Measurements from ENCODE around the gene PRKCZ.

PRKCZ gene

DNA sequence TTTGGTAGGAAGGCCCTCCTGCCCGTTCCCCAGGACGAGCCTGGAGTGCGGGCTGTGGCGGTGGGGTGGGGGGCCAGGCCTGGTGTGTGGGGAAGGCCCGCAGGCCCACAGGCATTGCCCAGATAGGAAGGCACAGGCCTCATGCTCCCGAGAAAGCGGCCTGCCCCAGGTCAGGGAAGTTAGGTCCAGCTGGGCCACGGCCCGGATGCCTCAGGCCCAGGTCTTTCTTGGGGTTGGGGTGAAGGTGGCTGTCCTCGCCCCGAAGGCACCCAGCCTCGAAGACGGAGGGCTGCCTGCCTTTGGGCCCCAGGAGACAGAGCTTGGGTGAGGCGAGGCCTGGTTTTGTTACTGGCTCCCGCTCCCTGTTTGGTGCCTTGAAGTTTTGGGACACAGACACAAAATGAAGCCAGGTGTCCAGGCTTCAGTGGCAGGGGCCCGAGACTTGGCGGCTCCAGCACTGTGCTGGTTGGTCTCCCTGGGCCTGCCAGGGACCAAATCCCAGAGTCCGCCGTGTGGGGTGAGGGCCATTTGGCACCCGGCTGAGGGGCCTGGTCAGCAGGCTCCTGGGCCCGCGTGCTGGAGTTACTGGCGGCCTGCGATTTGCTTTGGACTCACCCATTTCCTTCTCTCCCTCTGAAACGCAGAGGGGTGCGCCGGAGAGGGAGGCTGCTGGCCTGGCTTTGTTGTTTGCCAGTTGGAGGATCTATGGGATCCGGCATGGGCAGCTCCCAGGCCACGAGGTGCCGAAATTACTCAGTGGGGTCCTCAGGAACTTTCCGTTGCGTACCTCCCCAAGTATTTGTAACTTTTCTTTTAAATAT, 179.9 kb downstream of the PRKCZ start:
- no peak for TF ChIP-seq FOXP2 (optimal IDR thresholded peaks at IDR 0.05; ENCODE audit: borderline replicate concordance, extremely low read depth, extremely low read length, insufficient read depth)
- TF ChIP-seq POLR2AphosphoS5 (IDR thresholded peaks at IDR 0.05; ENCODE audit: low read depth, low read length) = no peak
- TF ChIP-seq, protein P1, sequence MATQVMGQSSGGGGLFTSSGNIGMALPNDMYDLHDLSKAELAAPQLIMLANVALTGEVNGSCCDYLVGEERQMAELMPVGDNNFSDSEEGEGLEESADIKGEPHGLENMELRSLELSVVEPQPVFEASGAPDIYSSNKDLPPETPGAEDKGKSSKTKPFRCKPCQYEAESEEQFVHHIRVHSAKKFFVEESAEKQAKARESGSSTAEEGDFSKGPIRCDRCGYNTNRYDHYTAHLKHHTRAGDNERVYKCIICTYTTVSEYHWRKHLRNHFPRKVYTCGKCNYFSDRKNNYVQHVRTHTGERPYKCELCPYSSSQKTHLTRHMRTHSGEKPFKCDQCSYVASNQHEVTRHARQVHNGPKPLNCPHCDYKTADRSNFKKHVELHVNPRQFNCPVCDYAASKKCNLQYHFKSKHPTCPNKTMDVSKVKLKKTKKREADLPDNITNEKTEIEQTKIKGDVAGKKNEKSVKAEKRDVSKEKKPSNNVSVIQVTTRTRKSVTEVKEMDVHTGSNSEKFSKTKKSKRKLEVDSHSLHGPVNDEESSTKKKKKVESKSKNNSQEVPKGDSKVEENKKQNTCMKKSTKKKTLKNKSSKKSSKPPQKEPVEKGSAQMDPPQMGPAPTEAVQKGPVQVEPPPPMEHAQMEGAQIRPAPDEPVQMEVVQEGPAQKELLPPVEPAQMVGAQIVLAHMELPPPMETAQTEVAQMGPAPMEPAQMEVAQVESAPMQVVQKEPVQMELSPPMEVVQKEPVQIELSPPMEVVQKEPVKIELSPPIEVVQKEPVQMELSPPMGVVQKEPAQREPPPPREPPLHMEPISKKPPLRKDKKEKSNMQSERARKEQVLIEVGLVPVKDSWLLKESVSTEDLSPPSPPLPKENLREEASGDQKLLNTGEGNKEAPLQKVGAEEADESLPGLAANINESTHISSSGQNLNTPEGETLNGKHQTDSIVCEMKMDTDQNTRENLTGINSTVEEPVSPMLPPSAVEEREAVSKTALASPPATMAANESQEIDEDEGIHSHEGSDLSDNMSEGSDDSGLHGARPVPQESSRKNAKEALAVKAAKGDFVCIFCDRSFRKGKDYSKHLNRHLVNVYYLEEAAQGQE (IDR thresholded peaks at IDR 0.05; ENCODE audit: insufficient read depth in 1 of 2, low read depth in 2 of 2, low read length in 2 of 2) = no peak
- TF ChIP-seq TAF1 (IDR thresholded peaks at IDR 0.05; ENCODE audit: borderline replicate concordance, insufficient read depth, low read length) = no peak
- TF ChIP-seq SIN3A (IDR thresholded peaks at IDR 0.05; ENCODE audit: borderline replicate concordance, insufficient read depth, low read length) = no peak

DNA sequence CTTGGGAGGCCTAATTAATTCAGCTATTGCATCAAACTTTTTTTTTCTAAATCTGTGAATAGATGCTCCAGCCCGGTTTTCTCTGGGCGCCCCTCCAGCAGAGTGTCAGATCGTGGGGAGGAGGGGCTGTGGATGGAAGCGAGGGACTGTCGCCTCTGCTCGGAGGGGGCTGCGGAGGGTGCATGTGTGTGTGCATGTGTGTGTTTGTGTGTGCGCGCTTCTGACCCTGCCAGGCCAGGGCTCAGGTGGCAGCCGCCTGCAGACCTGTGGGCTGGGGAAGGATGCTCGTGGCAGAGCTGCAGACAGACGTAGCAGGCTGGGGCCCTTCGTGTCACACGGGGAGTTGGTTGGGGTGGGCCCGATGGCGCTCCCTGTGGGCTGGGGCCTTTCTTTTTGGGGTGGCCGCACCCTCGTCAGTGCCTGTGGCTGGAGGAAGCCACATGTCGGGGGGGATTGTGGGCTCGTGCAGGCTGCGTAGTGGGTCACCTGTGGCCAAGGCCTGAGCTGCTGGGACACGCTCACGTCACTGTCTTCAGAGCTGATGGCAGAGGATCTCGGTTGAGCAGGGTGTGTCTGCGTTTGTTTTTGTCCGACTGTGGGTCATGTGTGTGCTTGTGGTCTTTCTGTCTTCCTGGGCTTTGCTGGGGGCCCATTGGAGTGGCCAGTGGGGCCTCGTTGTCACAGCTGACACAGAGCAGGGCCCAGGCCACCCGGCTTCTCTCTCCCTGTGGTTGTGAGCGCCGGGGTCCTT, 180.7 kb downstream of the PRKCZ start:
- no peak for TF ChIP-seq FOXP2 (optimal IDR thresholded peaks at IDR 0.05; ENCODE audit: borderline replicate concordance, extremely low read depth, extremely low read length, insufficient read depth)
- TF ChIP-seq SIN3A (IDR thresholded peaks at IDR 0.05; ENCODE audit: borderline replicate concordance, insufficient read depth, low read length) = 0 out of 2 replicates have a peak, but pooled peaks have one; percentile 24

DNA sequence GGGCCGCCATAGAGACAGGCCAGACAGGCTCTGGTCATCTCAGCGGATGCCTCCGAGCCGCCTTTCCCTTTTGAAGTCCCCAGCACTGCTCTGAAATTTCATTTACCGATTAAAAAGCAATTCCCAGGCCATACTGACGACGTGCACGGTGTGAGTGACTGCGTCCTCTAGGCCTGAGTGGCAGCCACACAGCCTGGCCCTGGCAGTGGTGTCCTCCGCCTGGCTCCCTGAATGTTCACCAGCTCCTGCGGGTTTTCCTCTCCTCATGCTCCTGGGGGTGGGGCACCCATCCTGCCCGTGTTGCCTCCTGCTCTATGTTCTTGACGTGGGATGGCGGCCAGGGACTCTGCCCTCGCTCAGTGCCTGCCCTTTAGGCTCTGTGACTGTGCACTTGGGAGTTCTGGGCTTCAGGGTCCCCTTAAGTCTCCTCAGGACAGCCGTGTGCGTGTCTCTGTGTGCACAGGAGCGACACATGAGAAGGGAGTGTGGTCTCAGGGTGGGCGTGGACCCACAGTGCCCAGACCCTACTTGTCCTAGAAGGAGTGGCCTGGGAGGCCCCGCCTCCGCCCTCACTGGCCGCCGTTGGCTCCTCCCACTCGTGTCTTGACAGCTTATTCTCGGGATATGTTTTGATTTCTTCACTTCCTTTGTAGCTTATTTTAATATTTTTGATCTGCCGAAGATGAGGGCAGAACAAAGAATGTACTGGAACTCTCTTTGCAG, 181.5 kb downstream of the PRKCZ start:
- no peak for TF ChIP-seq TAF1 (IDR thresholded peaks at IDR 0.05; ENCODE audit: borderline replicate concordance, insufficient read depth, low read length)
- TF ChIP-seq, protein P1 (IDR thresholded peaks at IDR 0.05; ENCODE audit: insufficient read depth in 1 of 2, low read depth in 2 of 2, low read length in 2 of 2) = no peak
- TF ChIP-seq POLR2AphosphoS5 (IDR thresholded peaks at IDR 0.05; ENCODE audit: low read depth, low read length) = no peak

DNA sequence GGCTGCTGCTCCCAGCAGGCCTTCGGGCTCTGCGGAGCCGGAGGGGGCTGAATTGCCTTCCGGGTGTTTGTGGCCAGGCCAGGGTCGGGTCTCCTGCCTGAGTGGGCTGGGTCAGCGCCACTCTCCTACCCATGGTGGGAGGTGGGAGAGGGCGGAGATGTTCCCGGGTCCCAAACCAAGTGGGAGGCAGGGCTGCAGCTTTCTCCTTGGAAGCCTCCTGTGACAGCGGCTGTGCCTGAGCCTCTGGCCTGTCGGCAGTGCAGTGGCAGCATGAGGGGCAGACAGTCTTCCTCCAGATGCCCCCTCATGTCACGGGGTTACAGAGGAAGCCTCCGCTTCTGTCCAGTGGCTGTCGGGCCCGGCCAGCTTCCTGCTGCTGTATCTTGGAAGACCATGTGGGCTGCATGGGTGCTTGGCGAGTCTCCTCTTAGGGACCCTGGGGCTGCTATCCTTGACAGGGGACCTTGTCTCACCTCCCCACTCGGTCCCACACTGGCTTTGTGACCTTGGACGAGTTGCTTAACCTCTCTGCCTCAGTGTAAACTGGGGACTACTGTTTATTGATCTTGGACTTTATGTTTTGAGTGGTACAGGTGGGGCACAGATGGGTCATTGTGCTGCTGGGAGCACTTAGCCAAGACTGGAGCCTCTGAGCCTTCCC, 182.2 kb downstream of the PRKCZ start:
- TF ChIP-seq, protein P1 (IDR thresholded peaks at IDR 0.05; ENCODE audit: insufficient read depth in 1 of 2, low read depth in 2 of 2, low read length in 2 of 2) = no peak
- TF ChIP-seq POLR2AphosphoS5 (IDR thresholded peaks at IDR 0.05; ENCODE audit: low read depth, low read length) (no peak), SIN3A (IDR thresholded peaks at IDR 0.05; ENCODE audit: borderline replicate concordance, insufficient read depth, low read length) (no peak; the same call in 1 of the 2 replicates), TAF1 (IDR thresholded peaks at IDR 0.05; ENCODE audit: borderline replicate concordance, insufficient read depth, low read length) (no peak), FOXP2 (optimal IDR thresholded peaks at IDR 0.05; ENCODE audit: borderline replicate concordance, extremely low read depth, extremely low read length, insufficient read depth) (no peak)

DNA sequence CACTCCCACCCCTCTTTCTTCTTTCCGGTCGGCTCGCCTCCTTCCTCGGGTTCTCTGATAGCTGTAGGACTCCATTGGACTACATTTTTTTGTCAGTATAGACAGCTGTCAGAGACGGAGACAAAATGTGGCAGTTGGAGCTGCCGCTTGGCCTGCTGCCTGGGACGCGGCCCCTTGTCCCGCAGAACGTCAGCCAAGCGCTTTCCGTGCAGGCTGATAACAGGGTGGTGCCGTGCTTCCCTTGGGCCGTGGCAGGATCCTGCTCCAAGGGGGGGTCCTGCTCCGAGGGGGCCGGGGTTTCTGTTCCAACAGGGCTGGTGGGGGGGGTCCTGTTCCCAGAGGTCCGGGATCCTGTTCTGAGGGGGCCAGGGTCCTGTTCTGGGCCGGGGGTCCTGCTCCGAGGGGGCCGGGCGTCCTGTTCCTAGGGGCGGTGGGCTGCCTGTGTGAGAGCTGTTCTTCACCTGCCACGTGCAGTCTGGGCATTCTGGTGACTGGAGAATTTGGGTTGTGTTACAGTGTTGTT, 182.8 kb downstream of the PRKCZ start:
- TF ChIP-seq POLR2AphosphoS5 (IDR thresholded peaks at IDR 0.05; ENCODE audit: low read depth, low read length) (no peak), SIN3A (IDR thresholded peaks at IDR 0.05; ENCODE audit: borderline replicate concordance, insufficient read depth, low read length) (no peak), TAF1 (IDR thresholded peaks at IDR 0.05; ENCODE audit: borderline replicate concordance, insufficient read depth, low read length) (no peak), FOXP2 (optimal IDR thresholded peaks at IDR 0.05; ENCODE audit: borderline replicate concordance, extremely low read depth, extremely low read length, insufficient read depth) (no peak)
- TF ChIP-seq, protein P1 (IDR thresholded peaks at IDR 0.05; ENCODE audit: insufficient read depth in 1 of 2, low read depth in 2 of 2, low read length in 2 of 2) = no peak

Measured in PFSK-1 (cell line).